HL-60 (cell line): ENCODE results near the gene UBE2D3.

Source experiments
- POLR2AphosphoS5 ChIP-seq: IDR thresholded peaks from 2 replicates; pipeline ENCODE4 v1.6.1; 2012; ENCODE audit warnings: low read depth
- REST ChIP-seq: IDR thresholded peaks from 2 replicates; pipeline ENCODE4 v1.6.1; 2012; ENCODE audit warnings: low read depth; ENCODE audit not compliant: insufficient replicate concordance
- TF ChIP-seq, protein P1 (sequence below): IDR thresholded peaks from one replicate; pipeline ENCODE4 v1.5.1; 2011; ENCODE audit warnings: low read length, control low read depth, inconsistent platforms; ENCODE audit not compliant: insufficient read depth

GRCh38 chr4:102869569-102870197, 42.3 kb upstream of the UBE2D3 start:
- TF ChIP-seq, protein P1, sequence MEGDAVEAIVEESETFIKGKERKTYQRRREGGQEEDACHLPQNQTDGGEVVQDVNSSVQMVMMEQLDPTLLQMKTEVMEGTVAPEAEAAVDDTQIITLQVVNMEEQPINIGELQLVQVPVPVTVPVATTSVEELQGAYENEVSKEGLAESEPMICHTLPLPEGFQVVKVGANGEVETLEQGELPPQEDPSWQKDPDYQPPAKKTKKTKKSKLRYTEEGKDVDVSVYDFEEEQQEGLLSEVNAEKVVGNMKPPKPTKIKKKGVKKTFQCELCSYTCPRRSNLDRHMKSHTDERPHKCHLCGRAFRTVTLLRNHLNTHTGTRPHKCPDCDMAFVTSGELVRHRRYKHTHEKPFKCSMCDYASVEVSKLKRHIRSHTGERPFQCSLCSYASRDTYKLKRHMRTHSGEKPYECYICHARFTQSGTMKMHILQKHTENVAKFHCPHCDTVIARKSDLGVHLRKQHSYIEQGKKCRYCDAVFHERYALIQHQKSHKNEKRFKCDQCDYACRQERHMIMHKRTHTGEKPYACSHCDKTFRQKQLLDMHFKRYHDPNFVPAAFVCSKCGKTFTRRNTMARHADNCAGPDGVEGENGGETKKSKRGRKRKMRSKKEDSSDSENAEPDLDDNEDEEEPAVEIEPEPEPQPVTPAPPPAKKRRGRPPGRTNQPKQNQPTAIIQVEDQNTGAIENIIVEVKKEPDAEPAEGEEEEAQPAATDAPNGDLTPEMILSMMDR: no peak
- peak; percentile 3 for TF ChIP-seq REST
- no peak for TF ChIP-seq POLR2AphosphoS5
